Liver (tissue), 9 donors: Measurements from ENCODE around the gene RASSF1. TPM values are rescaled to one million over a fixed set of nuclear protein-coding genes. Genes with fewer than 3 reads are reported as not detected.

Experiments
- DNase-seq: peaks from one replicate; pipeline ENCODE4 v3.0.0-alpha.2; 2017; ENCODE audit warnings: low spot score
- H3K27ac ChIP-seq, 2 donors: one replicate each; pipeline ENCODE4 v1.7.0; 2013; ENCODE audit warnings: inconsistent platforms in 2 of 2, low read length in 2 of 2, control low read depth in 1 of 2, low read depth in 1 of 2, mild to moderate bottlenecking in 1 of 2
- H3K27me3 ChIP-seq, 4 donors: one replicate each; pipeline versions ENCODE4 v1.6.1 to v1.7.0; 2013; ENCODE audit warnings: low read length in 3 of 4, inconsistent platforms in 1 of 4, mild to moderate bottlenecking in 1 of 4, moderate library complexity in 1 of 4; ENCODE audit not compliant: control insufficient read depth in 4 of 4, insufficient read depth in 4 of 4
- H3K36me3 ChIP-seq, 4 donors: one replicate each; pipeline versions ENCODE4 v1.6.1 to v1.7.0; 2013; ENCODE audit warnings: low read length in 3 of 4, mild to moderate bottlenecking in 3 of 4, low read depth in 1 of 4, moderate library complexity in 1 of 4; ENCODE audit not compliant: control insufficient read depth in 4 of 4, insufficient read depth in 3 of 4
- H3K4me1 ChIP-seq, 4 donors: one replicate each; pipeline versions ENCODE4 v1.6.1 to v1.7.0; 2013; ENCODE audit warnings: low read length in 3 of 4, mild to moderate bottlenecking in 3 of 4, moderate library complexity in 1 of 4; ENCODE audit not compliant: control insufficient read depth in 4 of 4, insufficient read depth in 4 of 4
- H3K4me3 ChIP-seq, 3 donors: one replicate each; pipeline versions ENCODE4 v1.6.1 to v1.7.0; 2013; ENCODE audit warnings: low read length in 3 of 3, control low read depth in 1 of 3, low read depth in 1 of 3, mild to moderate bottlenecking in 1 of 3
- H3K9ac ChIP-seq, 2 donors: one replicate each; pipeline ENCODE4 v1.7.0; 2013; ENCODE audit warnings: low read length in 2 of 2, mild to moderate bottlenecking in 2 of 2, moderate library complexity in 2 of 2, control low read depth in 1 of 2, low read depth in 1 of 2
- H3K9me3 ChIP-seq, 4 donors: one replicate each; pipeline versions ENCODE4 v1.6.1 to v1.7.0; 2013; ENCODE audit warnings: low read length in 3 of 4; ENCODE audit not compliant: control insufficient read depth in 4 of 4
- EGR1 ChIP-seq, 2 donors: IDR thresholded peaks; 2 replicates each; pipeline ENCODE4 v1.6.1; 2016 to 2018; ENCODE audit warnings: antibody characterized with exemption in 2 of 2, low read depth in 2 of 2
- FOXA1 ChIP-seq: IDR thresholded peaks from 2 replicates; pipeline ENCODE4 v1.6.1; 2016; ENCODE audit warnings: antibody characterized with exemption
- FOXA2 ChIP-seq: IDR thresholded peaks from 2 replicates; pipeline ENCODE4 v1.6.1; 2016; ENCODE audit warnings: antibody characterized with exemption
- GABPA ChIP-seq, 2 donors: IDR thresholded peaks in 1 of 2; conservative IDR thresholded peaks in 1 of 2; 2 replicates each; pipeline ENCODE4 v1.6.1; 2016; ENCODE audit warnings: antibody characterized with exemption in 2 of 2, mild to moderate bottlenecking in 1 of 2, moderate library complexity in 1 of 2
- HNF4A ChIP-seq, 2 donors: conservative IDR thresholded peaks; 2 replicates each; pipeline ENCODE4 v1.6.1; 2016; ENCODE audit warnings: antibody characterized with exemption in 2 of 2, mild to moderate bottlenecking in 2 of 2
- JUND ChIP-seq, 2 donors: IDR thresholded peaks; 2 replicates each; pipeline ENCODE4 v1.6.1; 2016; ENCODE audit warnings: antibody characterized with exemption in 2 of 2
- MAX ChIP-seq: IDR thresholded peaks from 2 replicates; pipeline ENCODE4 v1.6.1; 2016; ENCODE audit warnings: antibody characterized with exemption
- NR2F2 ChIP-seq: IDR thresholded peaks from 2 replicates; pipeline ENCODE4 v1.6.1; 2016; ENCODE audit warnings: antibody characterized with exemption
- RAD21 ChIP-seq, 2 donors: IDR thresholded peaks; 2 replicates each; pipeline ENCODE4 v1.6.1; 2016; ENCODE audit warnings: antibody characterized with exemption in 2 of 2, mild to moderate bottlenecking in 2 of 2
- RXRA ChIP-seq, 2 donors: IDR thresholded peaks; 2 replicates each; pipeline ENCODE4 v1.6.1; 2017 to 2018; ENCODE audit warnings: antibody characterized with exemption in 2 of 2, mild to moderate bottlenecking in 1 of 2
- SP1 ChIP-seq: IDR thresholded peaks from 2 replicates; pipeline ENCODE4 v1.6.1; 2018; ENCODE audit warnings: antibody characterized with exemption, mild to moderate bottlenecking
- TAF1 ChIP-seq: conservative IDR thresholded peaks from 2 replicates; pipeline ENCODE4 v1.6.1; 2016; ENCODE audit warnings: antibody characterized with exemption, mild to moderate bottlenecking
- YY1 ChIP-seq: IDR thresholded peaks from 2 replicates; pipeline ENCODE4 v1.6.1; 2016; ENCODE audit warnings: antibody characterized with exemption, mild to moderate bottlenecking
- ZBTB33 ChIP-seq: IDR thresholded peaks from 2 replicates; pipeline ENCODE4 v1.6.1; 2016; ENCODE audit warnings: antibody characterized with exemption
- WGBS: extraction: QIAGEN DNeasy Blood & Tissue Kit; methylation state at CpG from one replicate; pipeline ENCODE4 v1.1.7; 2013; 5-methylcytosine and 5-hydroxymethylcytosine counted together
- polyA plus RNA-seq, 2 donors: library from polyadenylated mRNA; stranded (reverse) in 1 of 2; unstranded in 1 of 2; fragments of 200-250 nt in 1 of 2; fragments of >200 nt in 1 of 2; fragmentation: Nextera tagmentation in 1 of 2; extraction: Ambion mirVana in 1 of 2; gene quantifications; one replicate each; pipeline versions ENCODE4 v1.2.1 to v1.2.3, GENCODE V29; 2013 to 2015
- total RNA-seq, 2 donors: library from RNA; depleted of rRNA; stranded (reverse); fragments of >200 nt; gene quantifications; one replicate each; pipeline ENCODE4 v1.2.3, GENCODE V29; 2014
- TF ChIP-seq, protein P1 (sequence below): IDR thresholded peaks from 2 replicates; pipeline ENCODE4 v1.6.1; 2016; ENCODE audit warnings: antibody characterized with exemption, mild to moderate bottlenecking
- TF ChIP-seq, protein P2 (sequence below): fragments of 150-350 bp; IDR thresholded peaks from 2 replicates; pipeline ENCODE4 v1.5.1; 2017; ENCODE audit warnings: improper control_type of control experiment, low read depth, low read length; ENCODE audit not compliant: missing input control
- TF ChIP-seq, protein P3 (sequence below): IDR thresholded peaks from 2 replicates; pipeline ENCODE4 v1.6.1; 2016; ENCODE audit warnings: antibody characterized with exemption
- donor health status: healthy.
- donor health status: healthy.
- donor health status: healthy.
- donor health status: healthy.
- donor health status: healthy.

RASSF1 gene
- total and polyA plus RNA-seq, 4 donors, result 6.5 to 13.2 (median 11.2) TPM

GRCh38 chr3:50389414-50389767 lies 48.8 kb upstream of the RASSF1 start (continued):
- TF ChIP-seq FOXA2 (no peak), JUND (IDR thresholded peaks at IDR 0.05) (no peak)

GRCh38 chr3:50388720-50389413 lies 48.2 kb upstream of the RASSF1 start:
- Histone ChIP-seq H3K4me1 (peaks cover 0 to 7% (median 2%) of the 10 kb centered on the region in 4 donors), H3K36me3 (no peaks in the 10 kb centered on the region), H3K9me3 (no peaks in the 10 kb centered on the region), H3K4me3 (no peak overlapping the region), H3K27me3 (no peaks in the 10 kb centered on the region), H3K27ac (no peak overlapping the region), H3K9ac (no peak overlapping the region)
- no peak for TF ChIP-seq TAF1
- TF ChIP-seq, protein P1, sequence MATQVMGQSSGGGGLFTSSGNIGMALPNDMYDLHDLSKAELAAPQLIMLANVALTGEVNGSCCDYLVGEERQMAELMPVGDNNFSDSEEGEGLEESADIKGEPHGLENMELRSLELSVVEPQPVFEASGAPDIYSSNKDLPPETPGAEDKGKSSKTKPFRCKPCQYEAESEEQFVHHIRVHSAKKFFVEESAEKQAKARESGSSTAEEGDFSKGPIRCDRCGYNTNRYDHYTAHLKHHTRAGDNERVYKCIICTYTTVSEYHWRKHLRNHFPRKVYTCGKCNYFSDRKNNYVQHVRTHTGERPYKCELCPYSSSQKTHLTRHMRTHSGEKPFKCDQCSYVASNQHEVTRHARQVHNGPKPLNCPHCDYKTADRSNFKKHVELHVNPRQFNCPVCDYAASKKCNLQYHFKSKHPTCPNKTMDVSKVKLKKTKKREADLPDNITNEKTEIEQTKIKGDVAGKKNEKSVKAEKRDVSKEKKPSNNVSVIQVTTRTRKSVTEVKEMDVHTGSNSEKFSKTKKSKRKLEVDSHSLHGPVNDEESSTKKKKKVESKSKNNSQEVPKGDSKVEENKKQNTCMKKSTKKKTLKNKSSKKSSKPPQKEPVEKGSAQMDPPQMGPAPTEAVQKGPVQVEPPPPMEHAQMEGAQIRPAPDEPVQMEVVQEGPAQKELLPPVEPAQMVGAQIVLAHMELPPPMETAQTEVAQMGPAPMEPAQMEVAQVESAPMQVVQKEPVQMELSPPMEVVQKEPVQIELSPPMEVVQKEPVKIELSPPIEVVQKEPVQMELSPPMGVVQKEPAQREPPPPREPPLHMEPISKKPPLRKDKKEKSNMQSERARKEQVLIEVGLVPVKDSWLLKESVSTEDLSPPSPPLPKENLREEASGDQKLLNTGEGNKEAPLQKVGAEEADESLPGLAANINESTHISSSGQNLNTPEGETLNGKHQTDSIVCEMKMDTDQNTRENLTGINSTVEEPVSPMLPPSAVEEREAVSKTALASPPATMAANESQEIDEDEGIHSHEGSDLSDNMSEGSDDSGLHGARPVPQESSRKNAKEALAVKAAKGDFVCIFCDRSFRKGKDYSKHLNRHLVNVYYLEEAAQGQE, result no peak
- TF ChIP-seq, protein P2, sequence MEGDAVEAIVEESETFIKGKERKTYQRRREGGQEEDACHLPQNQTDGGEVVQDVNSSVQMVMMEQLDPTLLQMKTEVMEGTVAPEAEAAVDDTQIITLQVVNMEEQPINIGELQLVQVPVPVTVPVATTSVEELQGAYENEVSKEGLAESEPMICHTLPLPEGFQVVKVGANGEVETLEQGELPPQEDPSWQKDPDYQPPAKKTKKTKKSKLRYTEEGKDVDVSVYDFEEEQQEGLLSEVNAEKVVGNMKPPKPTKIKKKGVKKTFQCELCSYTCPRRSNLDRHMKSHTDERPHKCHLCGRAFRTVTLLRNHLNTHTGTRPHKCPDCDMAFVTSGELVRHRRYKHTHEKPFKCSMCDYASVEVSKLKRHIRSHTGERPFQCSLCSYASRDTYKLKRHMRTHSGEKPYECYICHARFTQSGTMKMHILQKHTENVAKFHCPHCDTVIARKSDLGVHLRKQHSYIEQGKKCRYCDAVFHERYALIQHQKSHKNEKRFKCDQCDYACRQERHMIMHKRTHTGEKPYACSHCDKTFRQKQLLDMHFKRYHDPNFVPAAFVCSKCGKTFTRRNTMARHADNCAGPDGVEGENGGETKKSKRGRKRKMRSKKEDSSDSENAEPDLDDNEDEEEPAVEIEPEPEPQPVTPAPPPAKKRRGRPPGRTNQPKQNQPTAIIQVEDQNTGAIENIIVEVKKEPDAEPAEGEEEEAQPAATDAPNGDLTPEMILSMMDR, result no peak
- TF ChIP-seq RAD21 (IDR thresholded peaks at IDR 0.05), result no peak
- TF ChIP-seq YY1, result no peak
- no peak for TF ChIP-seq RXRA (IDR thresholded peaks at IDR 0.05)
- TF ChIP-seq, protein P3, sequence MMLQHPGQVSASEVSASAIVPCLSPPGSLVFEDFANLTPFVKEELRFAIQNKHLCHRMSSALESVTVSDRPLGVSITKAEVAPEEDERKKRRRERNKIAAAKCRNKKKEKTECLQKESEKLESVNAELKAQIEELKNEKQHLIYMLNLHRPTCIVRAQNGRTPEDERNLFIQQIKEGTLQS, result no peak
- TF ChIP-seq EGR1 (IDR thresholded peaks at IDR 0.05; ENCODE audit: low read depth in 2 of 2), result no peak
- TF ChIP-seq JUND (IDR thresholded peaks at IDR 0.05), result no peak
- TF ChIP-seq MAX, result no peak
- TF ChIP-seq ZBTB33, result no peak
- TF ChIP-seq NR2F2, result no peak
- TF ChIP-seq SP1, result no peak
- no peak for TF ChIP-seq GABPA (IDR thresholded peaks at IDR 0.05 in 1 of 2, conservative IDR thresholded peaks at IDR 0.05 in 1 of 2)
- no peak for TF ChIP-seq HNF4A (conservative IDR thresholded peaks at IDR 0.05)
- TF ChIP-seq FOXA2, result no peak
- no peak for TF ChIP-seq FOXA1
- DNase-seq, result no peak
- WGBS, result 88% methylated on average over 22 of the region's 22 CpGs
